HCT116 (cell line): ENCODE measurements around the gene UBAP1L. TPM values are rescaled to one million over a fixed set of nuclear protein-coding genes. Genes with fewer than 3 reads are reported as not detected.

ENCODE experiments used
- ATAC-seq: fragments of 200-7000 bp; cut with Tn5 transposase; 2 replicates; pipeline ENCODE4 v1.9.1; 2020; ENCODE audit warnings: mild to moderate bottlenecking, moderate library complexity
- BruUV-seq: library from RNA; stranded (reverse); fragments of 400-500 nt; replicated peaks from 2 replicates; lab custom pipeline; 2021; lab: Mats Ljungman, UMichigan
- CTCF ChIA-PET: fragments of 300-600 bp; sonication (Branson Sonifier 250); formaldehyde crosslinking; loops from one replicate; lab custom pipeline; 2021; ENCODE audit warnings: antibody characterized with exemption; lab: Charles Lee
- POLR2A ChIA-PET: fragments of 300-600, 350-600 bp; sonication (Branson Sonifier 250); formaldehyde crosslinking; loops from one replicate; lab custom pipeline; 2021; ENCODE audit warnings: antibody characterized with exemption; lab: Charles Lee
- RAD21 ChIA-PET, 2 experiments: fragments of 300-600 bp; sonication (Branson Sonifier 250); formaldehyde crosslinking; loops; one replicate each; lab custom pipeline; 2023; ENCODE audit warnings: low total read pairs in 2 of 2; ENCODE audit not compliant: uncharacterized antibody in 2 of 2, unreplicated experiment in 2 of 2, low non-redundant PET in 1 of 2; lab: Charles Lee
- DNase-seq: peaks from one replicate; pipeline ENCODE4 v3.0.0-alpha.2; 2010; ENCODE audit warnings: low read depth, low spot score
- H2AFZ ChIP-seq: fragments of 200-600 bp; shearing (Covaris generic), sonication (generic); 2 replicates; pipeline ENCODE4 v1.6.1; 2017; ENCODE audit warnings: low read depth, mixed run types, mixed read lengths, antibody characterized with exemption, low read length; ENCODE audit not compliant: poor library complexity, severe bottlenecking
- H3K27ac ChIP-seq: 2 replicates; pipeline ENCODE4 v1.5.1; 2012; ENCODE audit warnings: low read depth, low read length
- H3K27me3 ChIP-seq: fragments of 200-600 bp; sonication (generic); 2 replicates; pipeline ENCODE4 v1.6.1; 2016; ENCODE audit warnings: mixed run types, low read length, mixed read lengths; ENCODE audit not compliant: insufficient read depth
- H3K36me3 ChIP-seq, 2 experiments: fragments of 200-500 bp in 1 of 2; fragments of 200-600 bp in 1 of 2; sonication (Bioruptor generic) in 1 of 2; sonication (generic) in 1 of 2; 2 replicates each; pipeline versions ENCODE4 v1.5.1 to v1.6.1; 2014 to 2016; ENCODE audit warnings: low read length in 2 of 2, inconsistent platforms in 1 of 2, mixed read lengths in 1 of 2, mixed run types in 1 of 2; ENCODE audit not compliant: insufficient read depth in 2 of 2, control insufficient read depth in 1 of 2
- H3K4me1 ChIP-seq, 2 experiments: fragments of 200-600 bp in 1 of 2; sonication (generic) in 1 of 2; 2 replicates each; pipeline versions ENCODE4 v1.5.1 to v1.6.1; 2012 to 2017; ENCODE audit warnings: low read length in 2 of 2, inconsistent platforms in 1 of 2, mild to moderate bottlenecking in 1 of 2, mixed read lengths in 1 of 2, mixed run types in 1 of 2, moderate library complexity in 1 of 2; ENCODE audit not compliant: insufficient read depth in 2 of 2, control insufficient read depth in 1 of 2
- H3K4me2 ChIP-seq: fragments of 200-600 bp; sonication (generic); 2 replicates; pipeline ENCODE4 v1.6.1; 2017; ENCODE audit warnings: mixed run types, low read length, mixed read lengths
- H3K4me3 ChIP-seq, 2 experiments: fragments of 200-600 bp in 1 of 2; sonication (generic) in 1 of 2; replicated peaks in 1 of 2; 2 replicates each; pipeline ENCODE4 v1.5.1; 2011 to 2016; ENCODE audit warnings: low read length in 2 of 2, control low read depth in 1 of 2, low read depth in 1 of 2, mild to moderate bottlenecking in 1 of 2, mixed read lengths in 1 of 2, mixed run types in 1 of 2
- H3K79me2 ChIP-seq: fragments of 200-600 bp; sonication (generic); 2 replicates; pipeline ENCODE4 v1.6.1; 2017; ENCODE audit warnings: mild to moderate bottlenecking, mixed run types, low read length, moderate library complexity, mixed read lengths; ENCODE audit not compliant: insufficient read depth
- H3K9ac ChIP-seq: fragments of 200-600 bp; sonication (generic); 2 replicates; pipeline ENCODE4 v1.6.1; 2016; ENCODE audit warnings: low read length, mixed read lengths
- H3K9me2 ChIP-seq: fragments of 200-600 bp; sonication (generic), shearing (Covaris generic); 2 replicates; pipeline ENCODE4 v1.6.1; 2017; ENCODE audit warnings: mixed run types, mild to moderate bottlenecking, moderate library complexity; ENCODE audit not compliant: insufficient read depth
- H3K9me3 ChIP-seq, 2 experiments: fragments of 200-500 bp in 1 of 2; fragments of 200-600 bp in 1 of 2; sonication (Bioruptor generic) in 1 of 2; sonication (generic) in 1 of 2; 2 replicates each; pipeline ENCODE4 v1.6.1; 2014 to 2017; ENCODE audit warnings: low read length in 2 of 2, mixed read lengths in 2 of 2, inconsistent platforms in 1 of 2, low read depth in 1 of 2, mild to moderate bottlenecking in 1 of 2, mixed run types in 1 of 2, moderate library complexity in 1 of 2; ENCODE audit not compliant: control insufficient read depth in 1 of 2, insufficient read depth in 1 of 2
- H4K20me1 ChIP-seq: fragments of 200-600 bp; sonication (generic), shearing (Covaris generic); 2 replicates; pipeline ENCODE4 v1.6.1; 2017; ENCODE audit warnings: mixed run types, mild to moderate bottlenecking, moderate library complexity; ENCODE audit not compliant: insufficient read depth
- EGR1 ChIP-seq: IDR thresholded peaks from 2 replicates; pipeline ENCODE4 v1.6.1; 2012; ENCODE audit warnings: low read depth
- ELF1 ChIP-seq: IDR thresholded peaks from 2 replicates; pipeline ENCODE4 v1.6.1; 2012; ENCODE audit warnings: low read depth, borderline replicate concordance
- EZH2 ChIP-seq: fragments of 200-600 bp; sonication (generic); IDR thresholded peaks from 2 replicates; pipeline ENCODE4 v1.6.1; 2017; ENCODE audit warnings: antibody characterized with exemption, mixed run types
- EZH2phosphoT487 ChIP-seq: fragments of 200-600 bp; IDR thresholded peaks from 2 replicates; pipeline ENCODE4 v1.6.1; 2018; ENCODE audit warnings: antibody characterized with exemption, borderline replicate concordance
- JUND ChIP-seq: IDR thresholded peaks from 2 replicates; pipeline ENCODE4 v1.6.1; 2012
- POLR2A ChIP-seq: IDR thresholded peaks from 2 replicates; pipeline ENCODE4 v1.7.0; 2011; ENCODE audit warnings: borderline replicate concordance; ENCODE audit not compliant: insufficient read depth, insufficient read length; ENCODE audit errors: extremely low read depth
- RAD21 ChIP-seq: IDR thresholded peaks from 2 replicates; pipeline ENCODE4 v1.6.1; 2012; ENCODE audit warnings: low read depth, mild to moderate bottlenecking
- SIN3A ChIP-seq: IDR thresholded peaks from 2 replicates; pipeline ENCODE4 v1.6.1; 2012; ENCODE audit warnings: low read depth
- SP1 ChIP-seq: IDR thresholded peaks from 2 replicates; pipeline ENCODE4 v1.6.1; 2012; ENCODE audit warnings: low read depth
- YY1 ChIP-seq: IDR thresholded peaks from 2 replicates; pipeline ENCODE4 v1.6.1; 2011; ENCODE audit warnings: low read length, low read depth, moderate library complexity, mild to moderate bottlenecking; ENCODE audit not compliant: insufficient replicate concordance; ENCODE audit errors: extremely low read depth
- ZFX ChIP-seq: fragments of 450-650 bp; IDR thresholded peaks from 2 replicates; pipeline ENCODE4 v1.6.1; 2017
- intact Hi-C: fragments of 100-400 bp; cut with micrococcal nuclease; formaldehyde crosslinking; loops from 2 replicates; pipeline ENCODE4 v1.10.0; 2022
- total RNA-seq: library from RNA; stranded (reverse); gene quantifications from one replicate; pipeline ENCODE4 v1.2.1, GENCODE V29; 2021; ENCODE audit not compliant: unreplicated experiment
- TF ChIP-seq, protein P1 (sequence below), 3 experiments: fragments of 200-600 bp in 1 of 3; sonication (generic) in 1 of 3; IDR thresholded peaks in 2 of 3; conservative IDR thresholded peaks in 1 of 3; 2 replicates each; pipeline ENCODE4 v1.5.1; 2012 to 2017; ENCODE audit warnings: low read depth in 2 of 3, low read length in 2 of 3, antibody characterized with exemption in 1 of 3, borderline replicate concordance in 1 of 3, control low read depth in 1 of 3, mild to moderate bottlenecking in 1 of 3, mixed read lengths in 1 of 3, mixed run types in 1 of 3, moderate library complexity in 1 of 3; ENCODE audit not compliant: insufficient read depth in 1 of 3
- TF ChIP-seq, protein P2 (sequence below): IDR thresholded peaks from 2 replicates; pipeline ENCODE4 v1.6.1; 2012
- TF ChIP-seq, protein P3 (sequence below): IDR thresholded peaks from 2 replicates; pipeline ENCODE4 v1.6.1; 2012

UBAP1L gene
- total RNA-seq, 1 experiment from 2014 or later = 4.0 TPM

DNA sequence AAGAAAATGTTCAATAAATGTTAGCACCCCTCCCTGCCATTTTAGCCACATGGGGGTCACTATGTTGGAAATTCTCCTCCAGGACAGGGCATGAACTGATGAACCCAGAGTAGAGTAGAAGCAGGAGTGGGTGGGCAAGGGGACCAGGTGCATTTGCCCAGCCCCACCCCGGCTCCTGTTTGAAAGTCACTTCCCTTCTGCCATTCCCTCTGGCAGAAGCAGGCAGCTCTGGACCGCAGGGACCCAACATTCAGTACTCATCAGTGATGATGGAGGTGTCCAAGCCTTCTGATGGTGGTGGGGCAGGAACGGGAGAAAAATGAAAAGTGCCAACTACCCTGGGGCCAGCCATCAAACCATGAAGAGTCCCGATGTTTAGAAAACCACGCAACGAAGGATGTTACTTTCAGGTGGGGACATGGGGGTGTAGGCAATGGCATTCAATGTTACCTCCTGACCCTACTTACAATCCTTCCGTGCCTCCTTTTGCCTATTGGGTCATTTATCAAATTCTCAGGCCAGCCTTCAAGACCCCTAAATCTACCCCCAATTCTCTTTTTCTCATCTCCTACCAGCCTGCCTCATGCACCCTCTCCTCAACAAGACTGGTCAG is 17.2 kb downstream of the UBAP1L start:
- Histone ChIP-seq H3K36me3 (peaks cover 6% of the 10 kb centered on the region in 2 experiments; a peak in 3 of 4 replicates), H3K9me3 (no peaks in the 10 kb centered on the region), H3K27me3 (no peaks in the 10 kb centered on the region), H3K9me2 (no peaks in the 10 kb centered on the region), H3K79me2 (no peaks in the 10 kb centered on the region), H3K9ac (no peak overlapping the region), H3K27ac (no peak overlapping the region), H2AFZ (no peak overlapping the region), H3K4me2 (no peak overlapping the region), H4K20me1 (no peaks in the 10 kb centered on the region), H3K4me1 (no peaks in the 10 kb centered on the region), H3K4me3 (no peak overlapping the region)
- intact Hi-C loops = no loop called here
- DNase-seq (no peak), ATAC-seq (no peak)
- BruUV-seq = no TSS peak
- POLR2A ChIA-PET = no interaction called here
- CTCF ChIA-PET = no interaction called here
- TF ChIP-seq ELF1 (no peak), YY1 (no peak), JUND (no peak), RAD21 (no peak), POLR2A (no peak), ZFX (no peak), EGR1 (no peak), SP1 (no peak), EZH2phosphoT487 (no peak), SIN3A (no peak), EZH2 (no peak)
- TF ChIP-seq, protein P1, sequence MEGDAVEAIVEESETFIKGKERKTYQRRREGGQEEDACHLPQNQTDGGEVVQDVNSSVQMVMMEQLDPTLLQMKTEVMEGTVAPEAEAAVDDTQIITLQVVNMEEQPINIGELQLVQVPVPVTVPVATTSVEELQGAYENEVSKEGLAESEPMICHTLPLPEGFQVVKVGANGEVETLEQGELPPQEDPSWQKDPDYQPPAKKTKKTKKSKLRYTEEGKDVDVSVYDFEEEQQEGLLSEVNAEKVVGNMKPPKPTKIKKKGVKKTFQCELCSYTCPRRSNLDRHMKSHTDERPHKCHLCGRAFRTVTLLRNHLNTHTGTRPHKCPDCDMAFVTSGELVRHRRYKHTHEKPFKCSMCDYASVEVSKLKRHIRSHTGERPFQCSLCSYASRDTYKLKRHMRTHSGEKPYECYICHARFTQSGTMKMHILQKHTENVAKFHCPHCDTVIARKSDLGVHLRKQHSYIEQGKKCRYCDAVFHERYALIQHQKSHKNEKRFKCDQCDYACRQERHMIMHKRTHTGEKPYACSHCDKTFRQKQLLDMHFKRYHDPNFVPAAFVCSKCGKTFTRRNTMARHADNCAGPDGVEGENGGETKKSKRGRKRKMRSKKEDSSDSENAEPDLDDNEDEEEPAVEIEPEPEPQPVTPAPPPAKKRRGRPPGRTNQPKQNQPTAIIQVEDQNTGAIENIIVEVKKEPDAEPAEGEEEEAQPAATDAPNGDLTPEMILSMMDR (IDR thresholded peaks at IDR 0.05 in 2 of 3, conservative IDR thresholded peaks at IDR 0.05 in 1 of 3; ENCODE audit: borderline replicate concordance in 1 of 3, insufficient read depth in 1 of 3, low read depth in 2 of 3, low read length in 2 of 3) = no peak
- TF ChIP-seq, protein P2, sequence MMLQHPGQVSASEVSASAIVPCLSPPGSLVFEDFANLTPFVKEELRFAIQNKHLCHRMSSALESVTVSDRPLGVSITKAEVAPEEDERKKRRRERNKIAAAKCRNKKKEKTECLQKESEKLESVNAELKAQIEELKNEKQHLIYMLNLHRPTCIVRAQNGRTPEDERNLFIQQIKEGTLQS = no peak
- TF ChIP-seq, protein P3, sequence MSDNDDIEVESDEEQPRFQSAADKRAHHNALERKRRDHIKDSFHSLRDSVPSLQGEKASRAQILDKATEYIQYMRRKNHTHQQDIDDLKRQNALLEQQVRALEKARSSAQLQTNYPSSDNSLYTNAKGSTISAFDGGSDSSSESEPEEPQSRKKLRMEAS = no peak
- RAD21 ChIA-PET = no interaction called here
